HG02798 (cell line): ENCODE data around the gene DOCK4.

Experiments
- ATAC-seq: cut with Tn5 transposase; IDR thresholded peaks from one replicate; pipeline ENCODE4 v1.9.1; 2021; ENCODE audit warnings: mild to moderate bottlenecking; ENCODE audit not compliant: unreplicated experiment, poor library complexity

Gene DOCK4

GRCh38 chr7:111758332-111758731, 447.9 kb downstream of the DOCK4 start:
- ATAC-seq, result no peak

- ATAC-seq, result no peak
Measured at GRCh38 chr7:111756687-111757178, 449.5 kb downstream of the DOCK4 start.

GRCh38 chr7:111755383-111755782, 450.8 kb downstream of the DOCK4 start:
- ATAC-seq, result no peak

GRCh38 chr7:111753968-111754367, 452.2 kb downstream of the DOCK4 start:
- no peak for ATAC-seq

- peak; percentile 88 for ATAC-seq
Measured at GRCh38 chr7:111752022-111752582, 454.1 kb downstream of the DOCK4 start.

GRCh38 chr7:111750878-111751277, 455.3 kb downstream of the DOCK4 start:
- no peak for ATAC-seq

GRCh38 chr7:111750228-111750627, 456.0 kb downstream of the DOCK4 start:
- no peak for ATAC-seq

- no peak for ATAC-seq
Measured at GRCh38 chr7:111749625-111750024, 456.6 kb downstream of the DOCK4 start.

GRCh38 chr7:111747718-111748117, 458.5 kb downstream of the DOCK4 start:
- ATAC-seq, result no peak

- ATAC-seq, result no peak
Measured at GRCh38 chr7:111746950-111747349, 459.2 kb downstream of the DOCK4 start.

- ATAC-seq, result no peak
Measured at GRCh38 chr7:111744501-111745155, 461.6 kb downstream of the DOCK4 start.

GRCh38 chr7:111743244-111743847, 462.9 kb downstream of the DOCK4 start:
- no peak for ATAC-seq

- ATAC-seq, result peak; percentile 97
Measured at GRCh38 chr7:111741811-111742240, 464.4 kb downstream of the DOCK4 start.

GRCh38 chr7:111740942-111741341, 465.3 kb downstream of the DOCK4 start:
- no peak for ATAC-seq

- ATAC-seq, result no peak
Measured at GRCh38 chr7:111736552-111736874, 469.7 kb downstream of the DOCK4 start.

GRCh38 chr7:111735661-111736551, 470.3 kb downstream of the DOCK4 start:
- peak; percentile 62 for ATAC-seq

- no peak for ATAC-seq
Measured at GRCh38 chr7:111734954-111735660, 471.1 kb downstream of the DOCK4 start.

GRCh38 chr7:111732923-111733322, 473.3 kb downstream of the DOCK4 start:
- ATAC-seq, result peak; percentile 74

GRCh38 chr7:111730476-111731300, 475.5 kb downstream of the DOCK4 start:
- peak; percentile 59 for ATAC-seq
